Esophagus muscularis mucosa (tissue), 4 donors: ENCODE data around the gene DHX30.

Experiments used
- CTCF ChIP-seq, 3 experiments: fragments of 200-600 bp in 2 of 3; fragments of 450-650 bp in 1 of 3; sonication (generic) in 2 of 3; IDR thresholded peaks; one replicate each; pipeline ENCODE4 v1.5.1; 2017 to 2019; ENCODE audit warnings: antibody characterized with exemption in 3 of 3, mild to moderate bottlenecking in 2 of 3, moderate library complexity in 1 of 3
- EP300 ChIP-seq: sonication (generic); formaldehyde crosslinking; IDR thresholded peaks from one replicate; pipeline ENCODE4 v1.6.1; 2017; ENCODE audit warnings: antibody characterized with exemption
- POLR2A ChIP-seq: fragments of 450-650 bp; IDR thresholded peaks from one replicate; pipeline ENCODE4 v1.6.1; 2017; ENCODE audit warnings: antibody characterized with exemption, moderate library complexity, mild to moderate bottlenecking, low read depth
- POLR2AphosphoS5 ChIP-seq, 2 donors: sonication (generic); formaldehyde crosslinking; IDR thresholded peaks; one replicate each; pipeline ENCODE4 v1.6.1; 2017; ENCODE audit warnings: antibody characterized with exemption in 2 of 2

GRCh38 chr3:47804577-47804976 is 1.6 kb downstream of the DHX30 start:
- TF ChIP-seq POLR2A (no peak), CTCF (IDR thresholded peaks at IDR 0.05) (no peak), EP300 (no peak), POLR2AphosphoS5 (IDR thresholded peaks at IDR 0.05) (no peak)
